ENCODE data around the gene XPR1.
"Not testable (repeated sequence)": the region's sequence is repeated elsewhere in the genome, so short reads cannot be mapped to it uniquely, and the experiment has no call there.

The XPR1 gene

DNA sequence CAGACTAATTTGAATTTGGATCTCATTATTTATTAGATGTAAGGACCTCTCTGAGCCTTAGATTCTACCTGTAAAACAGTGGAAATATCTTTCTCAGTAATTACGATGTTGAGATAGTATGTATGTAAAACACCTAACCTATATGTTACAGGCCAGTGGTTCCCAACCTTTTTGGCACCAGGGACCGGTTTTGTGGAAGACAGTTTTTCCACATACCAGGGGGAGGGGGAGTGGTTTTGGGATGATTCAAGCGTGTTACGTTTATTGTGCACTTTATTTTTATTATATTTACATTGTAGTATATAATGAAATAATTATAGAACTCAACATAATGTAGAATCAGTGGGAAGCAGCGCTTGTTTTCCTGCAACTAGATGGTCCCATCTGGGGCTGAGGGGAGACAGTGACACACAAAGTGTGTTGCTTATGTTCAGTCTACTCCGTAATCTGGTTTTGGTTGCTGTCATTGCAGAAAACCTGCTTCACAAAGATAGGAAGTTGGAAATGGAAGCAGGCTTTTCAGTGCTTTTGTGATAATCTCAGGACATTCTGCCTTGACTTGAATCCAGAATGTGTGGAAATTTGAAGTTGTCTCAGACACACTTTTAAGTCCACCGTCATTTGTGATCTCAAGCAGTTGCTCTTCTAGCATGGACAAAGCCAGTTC is 12.8 kb downstream of the XPR1 start:
- no peak for DNase-seq (ENCODE audit: low spot score)

GRCh38 chr1:180645261-180645660 is 13.4 kb downstream of the XPR1 start:
- DNase-seq (ENCODE audit: low spot score): not testable (repeated sequence)

DNA sequence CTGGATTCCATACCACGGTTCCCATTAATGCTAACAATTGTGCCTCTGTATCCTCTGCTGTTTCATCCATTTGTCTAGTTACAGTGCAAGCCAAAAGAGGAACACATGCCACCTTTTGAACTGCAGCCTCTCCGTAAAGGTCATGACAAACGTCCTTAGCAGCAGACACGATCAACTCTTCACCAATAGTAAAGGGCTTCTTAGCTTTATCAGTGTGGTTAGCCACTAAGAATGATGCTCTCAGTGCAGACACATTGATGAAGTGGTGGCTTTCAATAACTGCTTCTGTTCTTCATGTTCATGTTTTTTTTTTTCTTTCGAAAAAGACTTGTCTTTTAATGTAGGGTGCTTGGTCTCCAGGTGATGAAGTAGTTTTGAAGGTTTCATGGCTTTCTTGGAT is 14.3 kb downstream of the XPR1 start:
- no peak for DNase-seq (ENCODE audit: low spot score)

DNA sequence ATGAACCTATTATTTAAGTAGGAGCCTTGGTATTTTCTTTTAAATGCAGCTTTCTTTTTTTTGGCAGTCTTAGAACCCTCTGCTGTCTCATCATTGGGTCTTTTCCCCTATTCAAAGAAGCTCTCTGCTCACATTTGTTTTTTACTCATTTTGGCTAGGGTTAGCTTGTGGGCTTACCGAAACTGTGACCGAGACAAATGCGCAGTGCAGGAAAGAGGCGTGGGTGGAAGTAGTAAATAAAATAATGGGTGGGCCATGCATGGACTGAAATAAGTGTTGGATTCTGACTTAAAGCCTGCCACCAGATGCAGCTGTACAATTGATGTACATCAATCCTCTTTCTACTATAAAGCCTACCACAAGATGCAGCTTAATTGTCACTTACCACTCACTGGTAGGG is 14.7 kb downstream of the XPR1 start:
- DNase-seq (ENCODE audit: low spot score): no peak

DNA sequence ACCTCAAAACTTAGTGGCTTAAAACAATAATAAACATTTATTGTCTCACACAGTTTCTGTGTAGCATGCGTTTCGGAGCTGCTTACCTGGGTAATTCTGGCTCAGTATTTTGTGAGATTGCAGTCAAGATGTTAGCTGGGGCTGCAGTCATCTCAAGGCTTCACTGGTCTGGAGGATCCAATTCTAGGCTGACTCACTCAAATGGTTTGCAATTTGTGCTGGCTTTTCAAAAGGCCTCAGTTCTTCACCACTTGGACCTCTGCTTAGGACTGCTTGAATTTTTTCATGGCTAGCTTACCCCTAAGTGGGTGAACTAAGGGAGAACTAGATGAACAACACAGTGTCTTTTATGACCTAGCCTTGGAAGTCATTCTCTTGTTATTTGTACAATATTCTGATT is 21.0 kb downstream of the XPR1 start:
- DNase-seq (ENCODE audit: low spot score): no peak

- DNase-seq (ENCODE audit: low spot score): no peak
These were observed 30.9 kb downstream of the XPR1 start for GRCh38 chr1:180662709-180663108.

GRCh38 chr1:180670681-180671080 is 38.9 kb downstream of the XPR1 start:
- no peak for DNase-seq (ENCODE audit: low spot score)

DNA sequence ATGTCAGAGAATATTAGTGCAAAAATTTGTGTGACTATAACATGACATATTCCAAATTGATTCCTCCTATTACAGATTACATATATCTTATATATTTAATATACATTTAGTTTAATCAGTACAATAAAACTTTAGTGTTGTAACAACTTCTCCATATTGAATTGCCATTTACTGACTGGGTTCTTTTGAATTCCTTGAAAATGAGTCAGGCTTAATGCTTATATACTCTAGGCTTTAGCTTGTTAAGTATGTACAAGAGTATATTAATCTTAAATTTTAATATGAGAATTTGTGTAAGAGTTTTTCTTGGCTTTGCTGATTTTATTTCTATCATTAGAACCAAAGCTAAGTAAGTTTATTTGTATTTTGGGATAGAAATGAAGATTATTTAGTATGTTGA is 40.3 kb downstream of the XPR1 start:
- DNase-seq (ENCODE audit: low spot score): no peak

DNA sequence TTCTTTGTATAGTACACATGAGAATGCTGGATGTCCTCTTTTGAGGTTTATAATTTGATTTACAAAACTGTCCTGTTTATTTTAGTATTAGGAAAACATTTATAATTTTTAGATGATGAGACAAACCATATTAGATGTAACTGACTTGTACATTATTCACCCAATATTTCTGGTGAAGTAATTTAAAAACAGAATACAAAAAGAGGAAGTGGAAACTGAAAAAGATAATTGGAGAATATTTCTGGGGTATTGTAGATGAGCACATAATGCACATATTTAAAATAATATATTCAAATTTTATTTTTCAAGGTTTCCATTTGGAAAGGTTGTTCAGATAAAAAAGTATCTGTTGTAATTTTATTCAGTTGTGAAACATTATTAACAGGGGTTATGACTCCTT is 40.7 kb downstream of the XPR1 start:
- DNase-seq (ENCODE audit: low spot score): no peak

DNA sequence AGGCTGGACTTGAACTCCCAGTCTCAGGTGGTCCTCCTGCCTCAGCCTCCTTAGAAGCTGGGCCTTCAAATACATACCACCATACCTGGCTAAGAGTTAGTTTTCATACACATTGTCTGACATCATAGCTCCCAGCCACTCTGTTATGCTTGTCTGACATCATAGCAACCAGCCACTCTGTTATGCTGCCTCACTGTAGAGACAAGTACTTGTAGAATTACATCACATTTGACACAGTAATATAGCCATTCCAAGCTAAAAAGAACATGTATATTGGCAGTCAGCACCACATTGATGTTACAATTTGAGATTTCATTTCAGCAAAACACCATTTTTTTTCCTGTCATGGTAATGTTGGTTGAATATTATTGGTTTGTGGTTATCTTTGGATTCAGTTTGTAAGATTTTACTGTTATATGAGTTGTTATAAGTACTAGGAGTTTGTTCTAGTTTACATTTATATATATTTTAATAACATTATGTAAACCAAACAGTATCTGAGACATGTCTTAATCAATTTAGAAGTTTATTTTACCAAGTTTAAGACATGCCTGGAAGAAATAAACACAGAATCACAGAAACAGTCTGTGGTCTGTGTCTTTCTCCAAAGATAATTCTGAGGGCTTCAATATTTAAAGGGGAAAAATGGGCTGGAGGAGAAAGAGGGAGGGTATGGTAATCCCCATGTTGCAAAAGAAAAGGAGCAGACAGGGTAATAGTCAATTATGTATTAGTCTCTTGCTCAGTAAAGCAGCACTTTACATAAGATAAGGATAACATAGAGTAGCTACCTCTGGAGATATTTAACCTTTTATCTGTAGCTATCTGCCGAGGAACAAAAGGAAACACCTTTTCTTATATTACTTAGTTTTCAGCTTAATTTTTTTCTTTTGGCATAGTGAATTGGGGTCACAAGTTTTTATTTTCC is 43.0 kb downstream of the XPR1 start:
- DNase-seq (ENCODE audit: low spot score): no peak

DNA sequence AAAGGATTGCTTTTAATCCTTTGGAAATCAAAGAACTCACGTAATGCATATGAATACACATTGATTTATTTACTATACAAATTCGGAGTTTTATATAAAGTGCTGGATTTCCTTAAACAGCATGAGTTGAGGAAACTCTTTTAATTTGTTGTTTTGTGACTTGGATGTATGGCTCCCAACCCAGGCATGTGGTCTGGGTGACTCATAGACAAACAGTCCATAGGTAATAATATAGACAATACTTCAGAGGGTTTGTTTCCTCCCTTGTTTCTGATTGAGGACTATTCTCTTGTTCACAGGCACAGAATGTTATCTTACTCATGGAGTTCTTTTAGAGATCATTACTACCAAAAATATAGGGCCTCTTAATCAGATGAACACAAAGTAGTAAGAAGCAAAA is 43.8 kb downstream of the XPR1 start:
- DNase-seq (ENCODE audit: low spot score): no peak

DNA sequence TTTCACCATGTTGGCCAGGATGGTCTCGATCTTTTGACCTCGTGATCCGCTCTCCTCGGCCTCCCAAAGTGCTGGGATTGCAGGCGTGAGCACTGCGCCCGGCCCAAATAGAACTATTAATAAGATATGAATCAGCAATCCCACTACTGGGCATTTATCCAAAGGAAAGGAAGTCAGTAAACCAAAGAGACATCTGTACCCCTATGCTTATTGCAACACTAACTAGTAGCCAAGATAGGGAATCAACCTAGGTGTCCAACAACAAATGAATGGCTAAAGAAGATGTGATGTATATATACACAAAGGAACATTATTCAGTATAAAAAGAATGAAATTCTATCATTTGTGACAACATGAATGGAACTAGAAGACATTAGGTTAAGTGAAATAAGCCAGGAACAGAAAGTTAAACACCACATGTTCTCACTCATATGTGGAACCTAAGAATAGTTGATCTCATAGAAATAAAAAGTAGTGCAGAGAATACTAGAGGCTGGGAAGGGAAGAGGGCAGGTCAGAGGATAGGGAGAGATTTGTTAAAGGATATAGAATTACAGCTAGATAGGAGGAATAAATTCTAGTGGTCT is 48.8 kb downstream of the XPR1 start:
- DNase-seq (ENCODE audit: low spot score): no peak

- DNase-seq (ENCODE audit: low spot score): not testable (repeated sequence)
These were observed 51.3 kb downstream of the XPR1 start for GRCh38 chr1:180683117-180683516.

GRCh38 chr1:180691322-180691913 is 59.6 kb downstream of the XPR1 start:
- DNase-seq (ENCODE audit: low spot score): no peak

DNA sequence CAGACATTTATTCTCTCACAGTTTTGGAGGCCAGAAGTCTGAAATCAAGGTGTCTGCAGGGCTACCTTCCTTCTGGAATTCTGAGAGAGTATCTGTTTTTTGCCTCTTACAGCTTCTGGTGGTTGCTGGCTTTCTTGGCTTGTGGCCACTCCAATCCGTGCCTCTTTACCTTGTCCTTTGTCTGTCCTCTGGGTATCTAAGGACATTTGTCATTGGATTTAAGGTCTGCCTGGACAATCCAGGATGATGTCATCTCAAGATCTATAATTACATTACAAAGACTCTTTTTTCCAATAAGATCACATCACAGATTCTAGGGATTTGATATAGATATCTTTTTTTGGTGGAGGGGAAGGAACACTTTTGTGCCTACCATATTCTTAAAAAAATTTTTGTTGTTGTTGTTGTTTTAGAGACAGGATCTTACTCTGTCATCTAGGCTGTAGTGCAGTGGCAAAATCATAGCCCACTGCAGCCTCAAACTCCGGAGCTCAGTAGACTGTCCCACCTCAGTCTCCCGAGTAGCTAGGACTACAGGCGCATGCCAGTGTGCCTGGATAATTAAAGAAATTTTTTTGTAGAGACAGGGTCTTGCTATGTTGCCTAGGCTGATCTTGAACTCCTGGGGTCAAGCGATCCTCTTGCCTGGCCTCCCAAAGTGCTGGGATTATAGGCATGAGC is 61.9 kb downstream of the XPR1 start:
- DNase-seq (ENCODE audit: low spot score): no peak

GRCh38 chr1:180695282-180695681 is 63.5 kb downstream of the XPR1 start:
- no peak for DNase-seq (ENCODE audit: low spot score)

- DNase-seq (ENCODE audit: low spot score): no peak
These were observed 64.5 kb downstream of the XPR1 start for GRCh38 chr1:180696361-180696760.

GRCh38 chr1:180698580-180698979 is 66.8 kb downstream of the XPR1 start:
- DNase-seq (ENCODE audit: low spot score): no peak

DNA sequence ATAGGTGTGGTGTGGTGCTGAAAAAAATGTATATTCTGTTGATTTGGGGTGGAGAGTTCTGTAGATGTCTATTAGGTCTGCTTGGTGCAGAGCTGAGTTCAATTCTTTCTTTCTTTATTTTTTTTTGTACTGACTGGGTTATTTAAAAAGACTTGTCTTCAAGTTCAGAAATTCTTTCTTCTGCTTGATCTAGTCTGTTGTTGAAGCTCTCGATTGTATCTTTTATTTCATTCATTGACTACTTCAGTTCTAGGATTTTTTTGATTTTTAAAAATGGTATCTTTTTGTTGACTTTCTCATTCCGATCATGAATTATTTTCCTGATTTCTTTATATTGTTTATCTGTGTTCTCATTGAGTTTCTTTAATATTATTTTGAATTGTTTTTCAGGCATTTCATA is 70.6 kb downstream of the XPR1 start:
- DNase-seq (ENCODE audit: low spot score): not testable (repeated sequence)

DNA sequence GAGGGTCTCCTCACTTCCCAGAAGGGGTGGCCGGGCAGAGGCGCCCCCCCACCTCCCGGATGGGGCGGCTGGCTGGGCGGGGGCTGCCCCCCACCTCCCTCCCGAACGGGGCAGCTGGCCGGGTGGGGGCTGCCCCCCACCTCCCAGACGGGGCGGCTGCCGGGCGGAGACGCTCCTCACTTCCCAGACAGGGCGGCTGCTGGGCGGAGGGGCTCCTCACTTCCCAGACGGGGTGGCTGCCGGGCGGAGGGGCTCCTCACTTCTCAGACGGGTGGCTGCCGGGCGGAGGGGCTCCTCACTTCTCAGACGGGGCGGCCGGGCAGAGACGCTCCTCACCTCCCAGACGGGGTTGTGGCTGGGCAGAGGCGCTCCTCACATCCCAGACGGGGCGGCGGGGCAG is 78.9 kb downstream of the XPR1 start:
- DNase-seq (ENCODE audit: low spot score): not testable (repeated sequence)

DNA sequence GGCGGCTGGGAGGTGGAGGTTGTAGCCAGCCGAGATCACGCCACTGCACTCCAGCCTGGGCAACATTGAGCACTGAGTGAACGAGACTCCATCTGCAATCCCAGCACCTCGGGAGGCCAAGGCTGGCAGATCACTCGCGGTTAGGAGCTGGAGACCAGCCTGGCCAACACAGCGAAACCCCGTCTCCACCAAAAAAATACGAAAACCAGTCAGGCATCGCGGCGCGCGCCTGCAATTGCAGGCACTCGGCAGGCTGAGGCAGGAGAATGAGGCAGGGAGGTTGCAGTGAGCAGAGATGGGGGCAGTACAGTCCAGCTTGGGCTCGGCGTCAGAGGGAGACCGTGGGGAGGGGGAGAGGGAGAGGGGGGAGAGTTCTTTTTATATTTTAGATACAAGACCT is 79.4 kb downstream of the XPR1 start:
- not testable (repeated sequence) for DNase-seq (ENCODE audit: low spot score)

DNA sequence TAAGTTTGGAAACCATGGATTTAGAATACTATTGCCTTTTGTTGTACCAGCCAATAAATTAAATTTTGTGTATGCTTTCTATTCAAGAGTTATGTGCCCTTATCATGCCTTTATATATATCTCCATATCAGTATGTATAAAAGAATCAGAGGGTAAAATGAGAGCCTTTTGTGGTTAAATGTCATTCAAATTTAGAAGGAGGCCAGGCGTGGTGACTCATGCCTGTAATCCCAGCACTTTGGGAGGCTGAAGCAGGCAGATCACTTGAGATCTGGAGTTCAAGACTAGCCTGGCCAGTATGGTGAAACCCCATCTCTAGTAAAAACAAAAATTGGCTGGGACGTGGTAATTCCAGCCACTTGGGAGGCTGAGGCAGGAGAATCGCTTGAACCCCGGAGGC is 88.9 kb downstream of the XPR1 start:
- DNase-seq (ENCODE audit: low spot score): no peak

Data from HuH-7 (cell line).